Fibroblast of the aortic adventitia (primary cell): ENCODE data around the gene MFSD6. TPM values are rescaled to one million over a fixed set of nuclear protein-coding genes. Genes with fewer than 3 reads are reported as not detected.

ENCODE experiments used
- DNase-seq: peaks from one replicate; pipeline ENCODE4 v3.0.0-alpha.2; 2010; ENCODE audit warnings: low read depth
- H3K4me3 ChIP-seq: 2 replicates; pipeline ENCODE4 v1.5.1; 2011; ENCODE audit warnings: low read depth, mild to moderate bottlenecking, control low read depth, low read length, moderate library complexity
- total RNA-seq: library from RNA; depleted of rRNA; stranded (reverse); fragments of >200 nt; gene quantifications from 2 replicates; pipeline ENCODE4 v1.2.3, GENCODE V29; 2012; ENCODE audit warnings: low replicate concordance
- TF ChIP-seq, protein P1 (sequence below): IDR thresholded peaks from 2 replicates; pipeline ENCODE4 v1.5.1; 2011; ENCODE audit warnings: mild to moderate bottlenecking, low read length, control low read depth, inconsistent platforms; ENCODE audit not compliant: insufficient read depth

MFSD6 gene
- total RNA-seq, 1 donor, result 8.0 TPM

DNA sequence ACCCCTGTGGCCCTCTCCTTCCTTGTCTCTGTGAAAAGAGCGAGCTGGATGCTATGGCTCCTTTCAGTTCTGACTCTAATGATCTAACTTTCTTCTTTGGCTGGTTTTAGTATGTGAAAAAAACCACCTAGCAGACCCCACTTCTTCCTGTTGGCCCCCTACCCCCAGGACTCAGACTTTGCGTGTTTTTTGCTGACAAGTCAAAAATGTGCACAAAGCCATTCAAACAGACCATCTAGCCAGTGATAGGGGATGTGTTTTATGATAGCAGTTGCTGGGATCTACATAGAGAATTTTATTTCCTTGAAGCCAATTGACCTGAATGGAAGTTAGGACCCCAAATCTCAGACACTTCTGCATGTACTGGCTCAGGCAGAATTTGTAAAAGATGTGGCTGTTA is 49.1 kb downstream of the MFSD6 start:
- no peak for DNase-seq
- H3K4me3 ChIP-seq, result no peak overlapping the region
- TF ChIP-seq, protein P1, sequence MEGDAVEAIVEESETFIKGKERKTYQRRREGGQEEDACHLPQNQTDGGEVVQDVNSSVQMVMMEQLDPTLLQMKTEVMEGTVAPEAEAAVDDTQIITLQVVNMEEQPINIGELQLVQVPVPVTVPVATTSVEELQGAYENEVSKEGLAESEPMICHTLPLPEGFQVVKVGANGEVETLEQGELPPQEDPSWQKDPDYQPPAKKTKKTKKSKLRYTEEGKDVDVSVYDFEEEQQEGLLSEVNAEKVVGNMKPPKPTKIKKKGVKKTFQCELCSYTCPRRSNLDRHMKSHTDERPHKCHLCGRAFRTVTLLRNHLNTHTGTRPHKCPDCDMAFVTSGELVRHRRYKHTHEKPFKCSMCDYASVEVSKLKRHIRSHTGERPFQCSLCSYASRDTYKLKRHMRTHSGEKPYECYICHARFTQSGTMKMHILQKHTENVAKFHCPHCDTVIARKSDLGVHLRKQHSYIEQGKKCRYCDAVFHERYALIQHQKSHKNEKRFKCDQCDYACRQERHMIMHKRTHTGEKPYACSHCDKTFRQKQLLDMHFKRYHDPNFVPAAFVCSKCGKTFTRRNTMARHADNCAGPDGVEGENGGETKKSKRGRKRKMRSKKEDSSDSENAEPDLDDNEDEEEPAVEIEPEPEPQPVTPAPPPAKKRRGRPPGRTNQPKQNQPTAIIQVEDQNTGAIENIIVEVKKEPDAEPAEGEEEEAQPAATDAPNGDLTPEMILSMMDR, result no peak

GRCh38 chr2:190458352-190459107 is 50.4 kb downstream of the MFSD6 start:
- TF ChIP-seq, protein P1, result no peak
- no peak for DNase-seq
- no peak overlapping the region for H3K4me3 ChIP-seq

DNA sequence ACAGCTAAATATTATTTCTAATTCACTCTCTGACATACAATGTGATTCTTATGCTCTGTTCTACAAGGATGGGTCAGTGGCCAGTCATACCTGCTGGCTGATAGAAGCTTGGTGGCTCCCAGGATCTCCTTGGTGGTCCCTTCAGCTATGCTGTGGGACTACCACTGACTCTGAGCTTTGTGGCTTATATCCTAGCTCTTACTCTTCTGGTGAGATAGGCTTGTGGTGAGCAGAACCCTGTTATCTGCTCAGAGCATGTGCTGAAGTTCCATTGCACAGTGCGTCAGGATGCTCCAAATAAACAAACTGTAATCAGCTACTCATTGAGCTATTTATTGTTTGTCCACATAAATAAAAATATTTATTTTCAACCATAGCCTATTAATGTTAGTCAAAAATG is 51.7 kb downstream of the MFSD6 start:
- TF ChIP-seq, protein P1, result no peak
- H3K4me3 ChIP-seq, result no peak overlapping the region
- no peak for DNase-seq

GRCh38 chr2:190460487-190460886 is 52.3 kb downstream of the MFSD6 start:
- H3K4me3 ChIP-seq, result no peak overlapping the region
- DNase-seq, result no peak
- TF ChIP-seq, protein P1, result no peak

DNA sequence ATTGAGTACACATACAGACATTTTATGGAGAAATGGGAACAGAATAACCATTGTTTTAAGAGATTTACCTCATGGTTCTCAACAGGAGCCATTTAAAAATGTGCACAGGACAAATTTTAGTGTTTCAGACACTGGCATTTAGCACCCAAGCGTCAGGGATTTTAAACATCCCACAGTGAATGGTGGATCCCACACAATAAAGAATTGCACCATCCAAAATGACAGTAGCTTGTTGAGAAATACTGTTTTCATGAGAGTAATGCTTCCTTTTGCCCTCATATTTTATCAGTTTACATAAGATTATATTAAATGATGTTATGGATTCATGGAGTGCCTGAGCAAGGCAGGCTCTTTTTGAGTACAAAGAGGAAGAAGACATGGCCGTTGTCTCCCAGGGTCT is 54.0 kb downstream of the MFSD6 start:
- no peak for DNase-seq
- TF ChIP-seq, protein P1, result no peak
- H3K4me3 ChIP-seq, result no peak overlapping the region

DNA sequence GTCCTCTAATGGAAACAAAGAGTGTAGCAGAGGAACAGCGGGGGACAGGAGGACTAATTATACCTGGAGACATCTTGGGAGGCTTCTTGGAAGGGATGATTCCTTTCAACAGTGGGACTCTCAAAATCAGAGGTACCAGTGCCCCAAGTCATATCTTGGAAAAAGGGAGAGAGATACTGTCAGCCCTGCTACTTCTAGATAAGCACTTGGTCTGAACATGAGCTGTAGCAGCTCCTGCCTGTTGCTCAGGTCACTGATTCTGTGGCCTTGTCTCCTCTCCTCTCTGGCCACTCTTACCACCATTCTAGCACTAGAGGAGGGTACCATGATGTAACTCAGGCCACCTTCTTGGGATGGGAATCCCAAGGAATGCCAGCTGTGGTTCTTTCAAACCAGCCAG is 54.5 kb downstream of the MFSD6 start:
- TF ChIP-seq, protein P1, result no peak
- no peak overlapping the region for H3K4me3 ChIP-seq
- no peak for DNase-seq

DNA sequence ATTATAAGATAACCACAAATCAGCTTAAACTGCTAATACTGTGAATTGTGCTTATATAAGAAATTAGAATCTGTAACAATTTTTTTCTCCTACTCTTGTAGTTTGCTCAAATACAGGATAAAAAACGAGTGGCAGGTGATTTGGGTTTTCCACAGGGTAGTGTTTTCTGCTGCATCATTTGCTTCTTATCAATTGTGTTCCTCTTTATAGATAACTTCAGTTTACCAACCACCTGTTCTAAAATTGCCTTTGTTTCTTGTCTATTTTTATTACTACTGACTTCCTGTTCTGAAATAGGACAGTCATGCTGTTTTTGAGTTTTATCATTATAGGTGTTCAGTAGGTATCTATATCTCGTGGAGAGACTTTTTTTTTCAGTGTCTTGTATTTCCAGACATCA is 56.9 kb downstream of the MFSD6 start:
- no peak overlapping the region for H3K4me3 ChIP-seq
- DNase-seq, result no peak
- TF ChIP-seq, protein P1, result no peak
